Breast epithelium (tissue), 3 donors: Measurements from ENCODE around the gene GRM1.

Experiments used
- CTCF ChIP-seq, 3 donors: fragments of 450-650 bp; IDR thresholded peaks; one replicate each; pipeline ENCODE4 v1.5.1; 2016 to 2017; ENCODE audit warnings: antibody characterized with exemption in 3 of 3, mild to moderate bottlenecking in 3 of 3, moderate library complexity in 3 of 3
- POLR2AphosphoS5 ChIP-seq, 3 donors: sonication (generic); formaldehyde crosslinking; IDR thresholded peaks; one replicate each; pipeline ENCODE4 v1.6.1; 2017; ENCODE audit warnings: antibody characterized with exemption in 3 of 3

GRCh38 chr6:146056506-146056905 is 27.6 kb downstream of the GRM1 start:
- TF ChIP-seq POLR2AphosphoS5 (IDR thresholded peaks at IDR 0.05): no peak
- TF ChIP-seq CTCF (IDR thresholded peaks at IDR 0.05): no peak
